SK-N-MC (cell line): ENCODE results near the gene WDR77.
A peak's percentile ranks its signal among the peaks of the same experiment; 100 is the strongest.

Experiments used
- EZH2 ChIP-seq: fragments of 200-600 bp; sonication (generic); IDR thresholded peaks from one replicate; pipeline ENCODE4 v1.6.1; 2017; ENCODE audit warnings: antibody characterized with exemption
- POLR2AphosphoS5 ChIP-seq: IDR thresholded peaks from 2 replicates; pipeline ENCODE4 v1.6.1; 2012; ENCODE audit warnings: mild to moderate bottlenecking, low read depth, low read length, borderline replicate concordance

- 0 out of 2 replicates have a peak, but pooled peaks have one; percentile 22 for TF ChIP-seq POLR2AphosphoS5
- TF ChIP-seq EZH2: no peak
Measured at GRCh38 chr1:111450185-111450584, 1.1 kb upstream of the WDR77 start.
